ENCODE measurements around the gene ACCS.

- TF ChIP-seq EZH2 (IDR thresholded peaks at IDR 0.05; ENCODE audit: insufficient read depth, low read length) = no peak
- no peak for TF ChIP-seq CTCF (IDR thresholded peaks at IDR 0.05; ENCODE audit: insufficient read depth, low read depth, low read length)
These were observed 32.6 kb upstream of the ACCS start for GRCh38 chr11:44033411-44033850.
